Astrocyte of the cerebellum (primary cell): ENCODE measurements around the gene AGO3.

Experiments
- DNase-seq: peaks from one replicate; pipeline ENCODE4 v3.0.0-alpha.2; 2011; ENCODE audit warnings: low read depth
- H3K4me3 ChIP-seq: 2 replicates; pipeline ENCODE4 v1.5.1; 2011; ENCODE audit warnings: mild to moderate bottlenecking, low read depth, low read length, moderate library complexity
- CTCF ChIP-seq: IDR thresholded peaks from 2 replicates; pipeline ENCODE4 v1.5.1; 2012; ENCODE audit warnings: low read length, low read depth, moderate library complexity, mild to moderate bottlenecking; ENCODE audit errors: missing control alignments
- in situ Hi-C: cut with HindIII; loops from 2 replicates; pipeline ENCODE4 v1.10.0; 2017; ENCODE audit warnings: low sequenced_read_pairs

Gene AGO3

GRCh38 chr1:35980090-35980489 lies 49.2 kb downstream of the AGO3 start:
- H3K4me3 ChIP-seq, result no peak overlapping the region
- no peak for DNase-seq
- TF ChIP-seq CTCF, result no peak
- in situ Hi-C loops, result no loop called here

GRCh38 chr1:35988237-35988636 lies 57.3 kb downstream of the AGO3 start:
- H3K4me3 ChIP-seq, result no peak overlapping the region
- DNase-seq, result no peak
- in situ Hi-C loops, result no loop called here
- no peak for TF ChIP-seq CTCF

- H3K4me3 ChIP-seq, result no peak overlapping the region
- no peak for TF ChIP-seq CTCF
- in situ Hi-C loops, result no loop called here
- no peak for DNase-seq
Measured at GRCh38 chr1:36006941-36007500, 76.1 kb downstream of the AGO3 start.

GRCh38 chr1:36007741-36008140 lies 76.8 kb downstream of the AGO3 start:
- in situ Hi-C loops, result no loop called here
- TF ChIP-seq CTCF, result no peak
- no peak overlapping the region for H3K4me3 ChIP-seq
- no peak for DNase-seq

- DNase-seq, result peak; percentile 40
- no peak overlapping the region for H3K4me3 ChIP-seq
- TF ChIP-seq CTCF, result no peak
- in situ Hi-C loops, result no loop called here
Measured at GRCh38 chr1:36008546-36009197, 77.8 kb downstream of the AGO3 start.

GRCh38 chr1:36014722-36015220 lies 83.9 kb downstream of the AGO3 start:
- no peak for DNase-seq
- TF ChIP-seq CTCF, result no peak
- H3K4me3 ChIP-seq, result no peak overlapping the region
- in situ Hi-C loops, result no loop called here
